ENCODE results near the gene ODAPH. TPM values are rescaled to one million over a fixed set of nuclear protein-coding genes. Genes with fewer than 3 reads are reported as not detected.

ODAPH gene
- polyA plus RNA-seq, 1 donor (not counting 4 experiments of a cell fraction or from before 2014, with no cell fraction given): 0.45 TPM

- no peak for FAIRE-seq
- H3K79me2 ChIP-seq (ENCODE audit: control insufficient read depth, insufficient read depth, low read length): no peaks in the 10 kb centered on the region
- TF ChIP-seq CTCF (optimal IDR thresholded peaks at IDR 0.05 in 1 of 3, IDR thresholded peaks at IDR 0.05 in 1 of 3, conservative IDR thresholded peaks at IDR 0.05 in 1 of 3; ENCODE audit: extremely low read depth in 1 of 3, insufficient read depth in 2 of 3, low read length in 3 of 3): no peak
- no peak for TF ChIP-seq EZH2 (IDR thresholded peaks at IDR 0.05; ENCODE audit: low read length)
- no peak overlapping the region for H2AFZ ChIP-seq (ENCODE audit: control insufficient read depth, low read length)
- H3K27me3 ChIP-seq (ENCODE audit: control insufficient read depth, extremely low read depth, insufficient read depth, low read length): no peaks in the 10 kb centered on the region
- no peaks in the 10 kb centered on the region for H3K36me3 ChIP-seq (ENCODE audit: control insufficient read depth in 2 of 2, extremely low read depth in 1 of 2, insufficient read depth in 2 of 2, low read length in 2 of 2)
- no peaks in the 10 kb centered on the region for H3K9me1 ChIP-seq (ENCODE audit: control insufficient read depth, extremely low read depth, insufficient read depth, low read length)
- H3K4me2 ChIP-seq (ENCODE audit: control insufficient read depth, extremely low read depth, insufficient read depth, low read depth, low read length): no peak overlapping the region
- no peaks in the 10 kb centered on the region for H4K20me1 ChIP-seq (ENCODE audit: control insufficient read depth, extremely low read depth, insufficient read depth, low read length)
- DNase-seq (ENCODE audit: low read depth, low spot score): no peak
- H3K9ac ChIP-seq (ENCODE audit: control insufficient read depth, extremely low read depth, insufficient read depth, low read length): no peak overlapping the region
- H3K4me1 ChIP-seq (ENCODE audit: control insufficient read depth, extremely low read depth, insufficient read depth, low read length): peaks cover 4% of the 10 kb centered on the region
- H3K4me3 ChIP-seq (ENCODE audit: control insufficient read depth in 2 of 3, extremely low read depth in 1 of 3, insufficient read depth in 2 of 3, low read depth in 1 of 3, low read length in 3 of 3): no peak overlapping the region
- no peak overlapping the region for H3K27ac ChIP-seq (ENCODE audit: control insufficient read depth, insufficient read depth, low read length)
- dilution Hi-C loops (cut with MboI; ENCODE audit: extremely low pct_ligation_motif_present, low sequenced_read_pairs): no loop called here
- no peaks in the 10 kb centered on the region for H3K9me3 ChIP-seq (ENCODE audit: control insufficient read depth, low read depth, low read length)
Measured at GRCh38 chr4:75565481-75565880, 9.6 kb downstream of the ODAPH start.

- no peak overlapping the region for H3K4me2 ChIP-seq (ENCODE audit: control insufficient read depth, extremely low read depth, insufficient read depth, low read depth, low read length)
- no peaks in the 10 kb centered on the region for H3K9me3 ChIP-seq (ENCODE audit: control insufficient read depth, low read depth, low read length)
- no peak overlapping the region for H3K9ac ChIP-seq (ENCODE audit: control insufficient read depth, extremely low read depth, insufficient read depth, low read length)
- no peaks in the 10 kb centered on the region for H3K36me3 ChIP-seq (ENCODE audit: control insufficient read depth in 2 of 2, extremely low read depth in 1 of 2, insufficient read depth in 2 of 2, low read length in 2 of 2)
- no peak overlapping the region for H2AFZ ChIP-seq (ENCODE audit: control insufficient read depth, low read length)
- H3K27ac ChIP-seq (ENCODE audit: control insufficient read depth, insufficient read depth, low read length): no peak overlapping the region
- H3K27me3 ChIP-seq (ENCODE audit: control insufficient read depth, extremely low read depth, insufficient read depth, low read length): no peaks in the 10 kb centered on the region
- no peak overlapping the region for H3K4me3 ChIP-seq (ENCODE audit: control insufficient read depth in 2 of 3, extremely low read depth in 1 of 3, insufficient read depth in 2 of 3, low read depth in 1 of 3, low read length in 3 of 3)
- no peaks in the 10 kb centered on the region for H3K79me2 ChIP-seq (ENCODE audit: control insufficient read depth, insufficient read depth, low read length)
- dilution Hi-C loops (cut with MboI; ENCODE audit: extremely low pct_ligation_motif_present, low sequenced_read_pairs): no loop called here
- no peak for TF ChIP-seq EZH2 (IDR thresholded peaks at IDR 0.05; ENCODE audit: low read length)
- no peak for TF ChIP-seq CTCF (optimal IDR thresholded peaks at IDR 0.05 in 1 of 3, IDR thresholded peaks at IDR 0.05 in 1 of 3, conservative IDR thresholded peaks at IDR 0.05 in 1 of 3; ENCODE audit: extremely low read depth in 1 of 3, insufficient read depth in 2 of 3, low read length in 3 of 3)
- H4K20me1 ChIP-seq (ENCODE audit: control insufficient read depth, extremely low read depth, insufficient read depth, low read length): no peaks in the 10 kb centered on the region
- H3K9me1 ChIP-seq (ENCODE audit: control insufficient read depth, extremely low read depth, insufficient read depth, low read length): no peaks in the 10 kb centered on the region
- H3K4me1 ChIP-seq (ENCODE audit: control insufficient read depth, extremely low read depth, insufficient read depth, low read length): peaks cover 2% of the 10 kb centered on the region
- FAIRE-seq: no peak
- no peak for DNase-seq (ENCODE audit: low read depth, low spot score)
Measured at GRCh38 chr4:75566911-75567310, 11.0 kb downstream of the ODAPH start.
